Measurements from ENCODE around the gene CDK10.

The CDK10 gene

GRCh38 chr16:89717688-89718505, 31.4 kb downstream of the CDK10 start:
- ChIA-PET CTCF (interaction anchor here (1.0 to 5.4 kb wide), 4 partner anchors 11 to 143 kb away, joined by 3 to 33 read pairs (median 11); partner anchors contain the start of gene SPATA2L), POLR2A (no interaction called here)
- DNase-seq (ENCODE audit: extremely low spot score) = no peak
- TF ChIP-seq CTCF (IDR thresholded peaks at IDR 0.05; ENCODE audit: control extremely low read depth, extremely low read depth, low read depth, missing control alignments) = no peak

GRCh38 chr16:89720551-89720812, 34.0 kb downstream of the CDK10 start:
- no peak for DNase-seq (ENCODE audit: extremely low spot score)
- ChIA-PET POLR2A (no interaction called here), CTCF (interaction anchor here (1.6 to 2.0 kb wide), 2 partner anchors 15 to 20 kb away, joined by 8 read pairs; partner anchors contain the start of gene SPATA2L)

GRCh38 chr16:89720813-89721545, 34.5 kb downstream of the CDK10 start, which contains the start of the genes VPS9D1 and ZNF276:
Gene VPS9D1, minus strand, starts transcription at chr16:89720898. Its CDS starts 37 bp downstream, at chr16:89720861.
Gene ZNF276, plus strand, starts transcription at chr16:89721537. Its CDS starts 104 bp downstream, at chr16:89721641.
- POLR2A ChIA-PET = no interaction called here
- TF ChIP-seq CTCF (IDR thresholded peaks at IDR 0.05; ENCODE audit: control extremely low read depth, extremely low read depth, low read depth, missing control alignments) = no peak
- peak; percentile 83 for DNase-seq (ENCODE audit: extremely low spot score)
- CTCF ChIA-PET = interaction anchor here (1.6 to 2.0 kb wide), 2 partner anchors 15 to 20 kb away, joined by 8 read pairs; partner anchors contain the start of gene SPATA2L

More at GRCh38 chr16:89720551-89720812, 34.0 kb downstream of the CDK10 start:
- no peak for TF ChIP-seq CTCF (IDR thresholded peaks at IDR 0.05; ENCODE audit: control extremely low read depth, extremely low read depth, low read depth, missing control alignments)

GRCh38 chr16:89721546-89722391, 35.3 kb downstream of the CDK10 start:
- no peak for TF ChIP-seq CTCF (IDR thresholded peaks at IDR 0.05; ENCODE audit: control extremely low read depth, extremely low read depth, low read depth, missing control alignments)
- DNase-seq (ENCODE audit: extremely low spot score) = peak; percentile 49
- ChIA-PET CTCF (interaction anchor here (4.0 kb wide), 1 partner anchor 21 kb away, joined by 13 read pairs; no protein-coding TSS in a partner anchor), POLR2A (no interaction called here)

GRCh38 chr16:89722392-89723278, 36.1 kb downstream of the CDK10 start:
- POLR2A ChIA-PET = interaction anchor here (0.6 kb wide), 1 partner anchor 220 kb away, joined by 4 read pairs; no protein-coding TSS in a partner anchor
- TF ChIP-seq CTCF (IDR thresholded peaks at IDR 0.05; ENCODE audit: control extremely low read depth, extremely low read depth, low read depth, missing control alignments) = no peak
- DNase-seq (ENCODE audit: extremely low spot score) = peak; percentile 51
- CTCF ChIA-PET = interaction anchor here (4.0 kb wide), 1 partner anchor 22 kb away, joined by 13 read pairs; no protein-coding TSS in a partner anchor

Measured in GM10248 (cell line).